G401.6 (cell line): ENCODE results near the gene HEPH.
"Not testable (repeated sequence)": the region's sequence is repeated elsewhere in the genome, so short reads cannot be mapped to it uniquely, and the experiment has no call there.

Experiments used
- FAIRE-seq: peaks from 2 replicates; lab custom pipeline; 2012; peaks lifted over from hg19 to GRCh38; lab: Jason Lieb, UNC

Gene HEPH

DNA sequence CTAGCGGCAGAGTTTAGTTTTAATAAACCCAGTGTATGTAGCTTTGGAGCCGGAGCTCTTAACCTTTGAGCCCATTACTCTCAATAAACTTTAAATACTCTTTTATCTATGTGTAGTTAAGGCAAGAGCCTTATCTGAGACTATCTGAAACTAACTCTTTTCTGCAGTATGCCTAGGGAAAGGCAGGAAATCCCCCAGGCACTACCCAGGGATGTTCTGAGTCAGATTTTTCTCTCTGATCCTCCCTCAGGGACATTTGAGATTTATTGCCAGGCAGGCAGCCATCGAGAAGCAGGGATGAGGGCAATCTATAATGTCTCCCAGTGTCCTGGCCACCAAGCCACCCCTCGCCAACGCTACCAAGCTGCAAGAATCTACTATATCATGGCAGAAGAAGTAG is 39.1 kb downstream of the HEPH start:
- FAIRE-seq: no peak

GRCh38 chrX:66221856-66222255 is 57.8 kb downstream of the HEPH start:
- no peak for FAIRE-seq

- no peak for FAIRE-seq
Observed at GRCh38 chrX:66232296-66232695, 68.2 kb downstream of the HEPH start.

DNA sequence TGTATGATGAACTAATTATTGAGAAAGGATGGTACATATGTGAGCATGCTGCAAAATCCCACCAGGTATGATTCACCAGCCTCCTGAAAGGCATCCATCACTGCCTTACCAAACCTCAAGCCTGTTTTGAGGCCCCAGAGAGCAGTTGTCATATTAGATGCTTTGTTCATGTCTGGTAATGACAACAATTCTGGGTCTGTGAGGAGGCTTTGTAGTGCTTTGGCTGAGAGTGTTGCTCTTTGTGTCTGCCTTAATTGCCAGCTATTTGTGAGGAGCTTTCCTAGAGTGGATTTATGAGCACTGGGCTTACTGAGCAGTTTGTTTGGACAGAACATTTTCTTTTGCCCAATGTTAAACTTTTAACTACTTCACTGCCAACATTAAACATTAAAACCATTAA is 69.2 kb downstream of the HEPH start:
- FAIRE-seq: no peak

DNA sequence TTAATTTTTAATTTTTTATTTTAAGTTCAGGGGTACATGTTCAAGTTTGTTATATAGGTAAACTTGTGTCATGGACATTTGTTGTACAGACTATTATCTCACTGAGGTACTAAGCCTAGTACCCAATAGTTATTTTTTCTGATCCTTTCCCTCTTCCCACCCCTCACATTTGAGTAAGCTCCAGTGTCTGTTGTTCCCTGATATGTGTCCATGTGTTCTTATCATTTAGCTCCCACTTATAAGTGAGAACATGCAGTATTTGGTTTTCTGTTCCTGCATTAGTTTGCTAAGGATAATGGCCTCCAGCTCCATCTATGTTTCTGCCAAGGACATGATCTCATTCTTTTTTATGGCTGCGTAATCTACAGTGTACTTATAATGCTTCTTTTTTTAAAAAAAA is 69.9 kb downstream of the HEPH start:
- FAIRE-seq: not testable (repeated sequence)

DNA sequence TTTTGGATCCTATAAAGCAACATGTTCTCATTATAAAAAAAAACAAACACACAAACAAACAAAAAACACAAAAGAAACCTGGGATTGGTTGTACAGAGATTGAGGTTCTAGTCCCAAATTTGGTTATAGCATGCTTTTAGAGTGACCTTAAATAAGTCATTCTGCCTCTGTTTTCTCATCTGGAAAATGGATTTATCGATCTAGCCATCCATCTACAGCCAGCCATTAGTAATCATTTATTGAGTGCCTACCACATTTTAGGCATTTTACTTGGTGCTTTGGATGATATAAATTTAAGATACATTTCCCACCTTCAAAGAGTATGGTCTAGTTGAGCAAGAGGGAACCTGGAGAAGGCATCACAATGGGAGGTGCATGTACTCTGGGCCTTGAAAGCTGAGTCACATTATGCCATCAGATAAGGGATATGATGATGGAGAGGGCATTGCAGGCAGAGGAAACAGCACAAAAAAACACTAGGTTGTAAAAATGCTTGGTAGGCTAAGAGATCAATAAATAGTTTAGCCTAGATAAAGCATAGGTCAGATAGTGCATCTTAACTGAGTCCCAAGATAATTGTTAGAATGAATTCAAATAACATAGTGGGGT is 91.4 kb downstream of the HEPH start:
- FAIRE-seq: no peak

DNA sequence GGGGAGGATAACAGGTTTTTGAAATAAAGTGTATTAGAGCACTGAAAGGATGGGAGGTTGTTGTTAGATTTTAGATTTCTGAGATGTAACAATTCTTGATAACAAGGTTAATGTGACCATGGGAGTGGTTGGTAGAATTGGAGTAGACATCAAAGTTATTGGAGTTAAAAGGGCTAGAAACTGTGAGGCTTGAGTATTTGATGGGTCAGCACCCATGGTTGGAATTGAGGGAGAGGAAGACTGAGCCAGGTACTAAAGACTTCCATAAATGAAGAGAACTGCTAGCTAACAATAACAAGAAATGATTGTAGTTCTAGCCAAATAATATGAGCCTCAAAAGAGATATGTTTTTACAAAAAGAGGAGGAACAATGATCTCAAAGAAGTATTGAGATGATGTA is 98.8 kb downstream of the HEPH start:
- no peak for FAIRE-seq
